Activated naive CD4-positive, alpha-beta T cell treated with anti-CD3 and anti-CD28 coated beads, Interleukin-2, amount 50 U/mL, for 16 hours (primary cell): ENCODE measurements around the gene MSI2.

ENCODE experiments used
- DNase-seq: peaks from one replicate; pipeline ENCODE4 v3.0.0-alpha.2; 2020

Gene MSI2

GRCh38 chr17:57323391-57323790, 67.1 kb downstream of the MSI2 start:
- DNase-seq: no peak

- no peak for DNase-seq
These were observed 67.7 kb downstream of the MSI2 start for GRCh38 chr17:57324060-57324459.

- DNase-seq: no peak
These were observed 68.3 kb downstream of the MSI2 start for GRCh38 chr17:57324631-57325030.

DNA sequence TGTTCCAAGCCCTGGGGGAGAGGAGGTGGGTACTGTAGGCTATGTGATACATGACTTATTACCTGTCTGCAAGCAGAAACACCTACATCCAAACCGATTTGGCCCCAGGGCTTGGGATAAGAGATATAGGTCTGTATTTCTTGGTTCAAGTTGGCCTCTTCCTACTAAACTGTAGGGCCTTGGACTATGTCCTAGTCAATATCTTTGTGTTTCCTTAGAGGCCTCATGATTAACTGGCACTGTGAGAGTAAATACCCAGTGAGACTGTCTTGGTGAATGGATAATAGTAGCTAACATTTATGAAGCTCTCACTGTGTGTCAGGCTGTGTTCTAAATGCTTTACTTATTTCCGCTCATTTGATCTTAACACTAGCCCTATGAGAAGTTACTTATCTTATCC, 70.0 kb downstream of the MSI2 start:
- DNase-seq: no peak

GRCh38 chr17:57326764-57327163, 70.4 kb downstream of the MSI2 start:
- no peak for DNase-seq

DNA sequence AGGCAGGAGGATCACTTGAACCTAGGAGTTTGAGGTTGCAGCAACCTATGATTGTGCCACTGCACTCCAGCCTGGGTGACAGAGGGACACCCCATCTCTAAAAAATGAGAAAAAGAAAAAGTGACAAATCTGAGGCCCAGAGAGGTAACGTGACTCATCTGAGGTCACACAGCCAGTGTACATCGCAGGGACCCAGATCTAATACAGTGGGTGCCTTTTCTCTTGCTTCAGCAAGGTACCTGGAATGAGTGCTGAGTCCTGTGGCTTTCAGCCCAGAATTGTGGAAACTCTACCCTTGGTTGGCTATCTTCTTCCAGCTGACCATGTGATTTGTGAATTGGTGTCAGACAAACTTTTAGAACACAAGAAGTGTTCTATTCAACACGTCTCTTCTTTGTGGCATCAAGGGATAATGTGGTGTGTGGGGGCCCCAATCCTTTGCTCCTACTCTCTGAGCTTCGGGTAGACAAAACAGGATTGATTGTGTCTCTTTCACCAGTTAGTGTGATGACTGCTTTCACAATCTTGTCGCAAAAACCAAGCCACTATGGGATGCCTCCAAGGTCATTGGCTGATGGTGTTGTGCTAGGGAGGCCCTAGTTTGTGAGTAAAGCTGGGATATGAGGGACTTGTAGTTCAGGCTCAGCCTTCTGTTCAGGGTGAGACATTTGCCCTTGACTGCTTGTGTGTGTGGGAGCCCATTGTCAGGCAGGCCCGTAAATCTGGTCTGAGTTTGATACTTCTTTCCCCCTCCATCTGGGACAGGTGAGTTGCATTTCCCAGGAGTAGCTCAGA, 71.0 kb downstream of the MSI2 start:
- DNase-seq: no peak

- DNase-seq: no peak
These were observed 72.0 kb downstream of the MSI2 start for GRCh38 chr17:57328109-57328882.

GRCh38 chr17:57329380-57330214, 73.3 kb downstream of the MSI2 start:
- DNase-seq: no peak

DNA sequence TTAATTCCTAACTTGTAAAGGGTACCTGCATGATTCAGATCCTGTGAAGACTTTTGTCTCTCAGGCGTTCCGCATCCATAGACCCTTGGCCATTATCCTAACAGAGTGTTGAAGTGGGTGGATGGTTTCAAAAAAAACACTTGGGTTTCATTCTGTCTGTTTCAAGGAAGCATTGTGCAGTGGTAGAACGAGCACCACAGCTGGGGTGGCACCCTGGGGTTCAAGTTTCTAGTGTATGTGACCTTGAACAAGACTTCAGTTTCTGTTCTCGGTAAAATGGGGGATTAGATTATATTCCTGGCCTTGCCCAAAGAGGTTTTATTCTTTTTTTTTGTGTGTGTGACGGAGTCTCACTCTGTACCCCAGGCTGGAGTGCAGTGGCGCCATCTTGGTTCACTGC, 74.3 kb downstream of the MSI2 start:
- no peak for DNase-seq

GRCh38 chr17:57331423-57331822, 75.1 kb downstream of the MSI2 start:
- DNase-seq: no peak

DNA sequence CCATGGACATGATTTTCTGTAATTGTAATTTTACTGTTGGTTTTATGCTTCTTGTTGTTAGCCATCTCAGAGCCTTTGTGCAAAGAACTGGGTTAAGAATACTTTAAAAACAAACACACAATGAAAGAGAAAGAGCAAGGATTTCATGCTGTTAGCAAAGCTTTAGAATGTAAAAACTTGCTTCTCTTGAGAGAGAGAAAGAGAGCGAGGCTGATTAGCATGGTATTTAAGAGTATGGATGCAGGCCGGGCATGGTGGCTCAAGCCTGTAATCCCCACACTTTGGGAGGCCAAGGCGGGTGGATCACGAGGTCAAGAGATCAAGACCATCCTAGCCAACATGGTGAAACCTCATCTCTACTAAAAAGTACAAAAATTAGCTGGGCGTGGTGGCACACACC, 76.2 kb downstream of the MSI2 start:
- DNase-seq: no peak

DNA sequence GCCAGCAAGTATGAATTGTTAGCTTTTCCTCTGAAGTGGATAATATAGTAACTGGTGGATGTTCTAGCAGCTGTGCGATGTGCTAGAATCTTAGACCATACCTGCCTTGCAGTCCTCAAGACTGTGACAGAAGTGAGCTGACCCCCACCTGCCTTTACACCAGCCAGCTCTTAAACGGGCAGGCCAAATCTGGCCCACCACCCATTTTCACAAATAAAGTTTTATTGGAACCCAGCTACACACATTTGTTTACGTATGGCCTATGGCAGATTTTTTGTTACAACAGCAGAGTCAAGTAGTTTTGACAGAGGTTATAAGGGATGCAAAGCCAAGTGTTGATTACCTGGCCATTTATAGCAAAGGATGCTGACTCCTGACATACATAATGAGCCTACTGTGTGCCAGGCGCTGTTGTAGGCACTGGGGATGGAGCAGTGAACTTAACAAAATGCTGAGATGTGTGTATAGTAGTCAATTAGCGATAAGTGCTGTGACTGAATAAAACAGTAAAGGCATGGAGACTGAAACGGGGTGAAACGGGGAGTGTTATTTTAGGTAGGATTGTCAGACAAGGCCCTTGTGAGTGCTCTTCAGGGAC, 79.0 kb downstream of the MSI2 start:
- DNase-seq: no peak

- DNase-seq: no peak
These were observed 81.1 kb downstream of the MSI2 start for GRCh38 chr17:57337390-57337789.

DNA sequence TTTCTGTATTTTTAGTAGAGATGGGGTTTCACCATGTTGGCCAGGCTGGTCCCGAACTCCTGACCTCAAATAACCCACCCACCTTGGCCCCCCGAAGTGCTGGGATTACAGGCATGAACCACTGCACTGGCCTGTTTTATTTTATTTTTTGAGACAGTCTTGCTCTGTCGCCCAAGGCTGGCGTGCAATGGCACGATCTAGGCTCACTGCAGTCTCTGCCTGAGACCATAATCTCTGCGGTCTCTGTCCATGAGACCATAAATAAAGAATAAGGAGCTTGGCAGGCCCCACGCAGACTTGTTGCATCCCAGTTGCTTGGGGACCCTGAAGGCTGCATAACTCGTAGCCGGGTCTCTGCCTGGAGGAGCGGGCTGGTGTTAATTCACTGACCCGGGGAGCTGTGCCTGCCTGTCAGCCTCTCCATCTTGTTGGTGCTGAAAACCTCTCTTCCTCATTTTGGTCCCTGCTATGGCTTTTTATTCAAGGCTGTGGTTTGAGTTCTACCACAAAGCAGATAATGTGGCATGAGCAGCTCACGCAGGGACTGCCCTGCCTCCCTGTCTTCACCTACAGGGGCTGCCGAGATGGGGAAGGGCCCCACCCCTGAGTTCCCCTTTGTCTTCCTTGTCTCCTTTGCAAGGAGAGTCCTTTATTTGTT, 82.1 kb downstream of the MSI2 start:
- DNase-seq: no peak

DNA sequence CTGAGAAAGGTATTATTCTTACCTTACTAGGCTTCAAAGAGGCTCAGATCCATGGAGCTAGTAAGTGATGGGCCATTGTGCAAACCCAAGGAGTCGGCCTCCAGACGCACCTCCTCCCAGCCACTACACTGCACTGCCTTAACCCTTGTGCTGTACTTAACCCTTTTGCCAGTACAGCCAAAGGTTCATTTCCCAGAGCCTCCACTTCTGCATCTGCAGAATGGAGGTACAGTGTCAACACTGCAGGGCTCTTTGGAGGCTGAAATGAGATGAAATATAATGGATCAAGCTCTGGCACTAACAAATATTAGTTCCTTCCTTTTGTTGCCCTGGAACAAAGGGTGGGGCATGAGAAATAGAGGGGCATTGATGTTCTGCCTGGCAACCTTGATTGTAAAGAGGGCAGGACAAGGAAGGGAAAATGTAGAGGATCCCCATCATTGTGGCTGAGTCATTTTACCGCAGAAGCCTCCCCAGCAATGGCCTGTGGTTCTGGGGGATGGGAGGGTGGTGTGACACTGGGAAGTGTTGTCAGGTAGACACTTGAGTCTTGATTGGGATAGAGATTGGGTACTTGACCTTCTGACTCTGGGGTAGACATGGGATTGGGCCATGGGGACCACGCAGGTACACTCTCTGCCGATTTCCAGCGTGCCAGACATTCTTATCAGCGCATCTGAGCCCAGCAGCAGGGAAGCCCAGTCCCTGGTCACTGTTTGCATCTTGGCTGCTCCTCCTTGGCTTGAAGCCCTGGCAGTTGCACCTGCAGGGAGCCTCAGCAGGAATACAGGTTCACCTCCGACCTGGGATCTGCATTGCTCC, 84.0 kb downstream of the MSI2 start:
- DNase-seq: no peak

DNA sequence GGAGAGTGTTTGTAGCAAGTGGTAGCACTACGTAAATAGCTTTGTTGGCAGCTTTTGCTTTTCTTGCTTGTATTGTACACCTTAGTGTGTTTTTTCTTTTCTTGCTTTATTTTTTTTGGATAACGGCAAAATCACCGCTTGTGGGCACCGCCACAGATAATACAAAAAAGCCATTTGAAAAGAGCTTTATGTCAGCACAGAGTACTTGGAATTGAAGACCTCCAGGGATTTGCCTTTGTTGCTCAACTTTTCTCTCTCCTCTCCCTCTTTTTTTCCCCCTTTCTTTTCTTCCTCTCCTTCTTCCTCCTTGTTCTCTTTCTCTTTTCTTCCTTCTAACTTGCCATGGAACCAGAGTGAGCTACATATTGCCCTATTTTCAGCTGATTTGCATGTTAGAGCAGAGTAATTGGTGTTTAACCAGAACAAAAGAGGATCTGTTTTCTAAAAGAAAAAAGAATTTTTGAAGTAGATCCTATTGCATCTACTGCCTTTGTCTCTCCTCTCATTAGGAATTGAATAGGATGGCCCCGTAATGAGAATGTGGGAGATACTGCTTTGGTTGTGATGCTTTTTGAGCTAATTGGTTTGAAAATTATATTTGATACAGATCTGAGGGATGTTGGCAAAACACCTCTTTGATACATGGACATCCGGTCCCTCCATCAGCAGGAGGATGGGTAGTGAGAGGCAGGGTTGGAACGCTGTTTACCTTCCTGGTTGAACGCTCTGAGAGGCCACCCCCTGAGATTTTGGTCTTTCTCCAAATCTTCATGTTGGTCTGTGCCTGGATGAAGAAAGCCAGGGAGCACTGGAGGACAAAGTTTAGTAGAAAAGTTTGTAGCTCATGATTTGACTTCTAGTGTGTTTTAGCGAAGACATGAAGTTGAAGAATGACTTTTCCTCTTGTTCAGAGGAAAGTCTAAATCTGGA, 85.6 kb downstream of the MSI2 start:
- DNase-seq: no peak

DNA sequence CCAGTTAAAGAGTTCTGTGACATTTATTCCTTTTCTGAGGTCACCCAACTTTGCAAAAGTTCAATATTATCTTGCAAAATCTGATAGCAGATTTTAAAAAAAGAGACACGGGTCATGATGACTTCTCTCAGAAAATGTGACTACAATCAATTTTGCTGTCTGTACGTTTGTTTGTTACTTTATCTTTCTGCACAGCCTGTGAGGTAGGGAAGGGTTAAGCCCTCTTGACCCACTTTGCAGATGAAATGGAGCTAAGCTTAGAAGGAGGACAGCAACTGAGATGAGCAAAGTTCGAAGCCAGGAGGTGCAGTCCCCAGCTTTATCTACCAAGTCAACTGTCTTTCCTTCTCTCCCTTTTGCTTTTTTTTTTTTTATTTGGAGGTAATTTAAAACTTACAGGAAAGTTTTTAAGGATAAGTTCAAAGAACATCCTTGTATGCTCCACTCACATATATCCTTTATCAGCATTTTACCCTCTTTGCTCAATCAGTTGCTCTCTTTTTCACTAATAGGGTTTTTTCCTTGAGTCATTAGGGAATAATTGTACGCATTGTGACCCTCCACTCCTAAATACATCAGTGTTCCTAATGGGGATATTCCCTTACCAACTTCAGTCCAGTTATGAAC, 86.8 kb downstream of the MSI2 start:
- DNase-seq: no peak

DNA sequence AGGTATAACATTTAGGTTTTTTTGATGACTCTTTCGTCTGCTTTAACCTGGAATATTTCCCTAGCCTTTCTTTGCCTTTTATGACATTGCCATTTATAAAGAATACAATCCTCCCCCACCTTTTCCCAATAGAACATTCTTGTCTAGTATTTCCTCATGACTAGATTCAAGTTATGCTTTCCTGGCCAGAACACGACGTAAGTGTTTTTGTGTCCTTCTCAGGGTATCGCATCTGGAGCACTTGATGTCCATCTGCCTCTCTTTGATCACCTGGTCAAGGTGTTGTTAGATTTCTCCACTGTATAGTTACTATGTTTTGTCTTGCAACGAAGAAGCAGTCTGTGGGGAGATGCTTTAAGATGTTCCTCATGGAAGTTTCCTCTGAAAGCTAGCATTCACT, 87.4 kb downstream of the MSI2 start:
- no peak for DNase-seq

DNA sequence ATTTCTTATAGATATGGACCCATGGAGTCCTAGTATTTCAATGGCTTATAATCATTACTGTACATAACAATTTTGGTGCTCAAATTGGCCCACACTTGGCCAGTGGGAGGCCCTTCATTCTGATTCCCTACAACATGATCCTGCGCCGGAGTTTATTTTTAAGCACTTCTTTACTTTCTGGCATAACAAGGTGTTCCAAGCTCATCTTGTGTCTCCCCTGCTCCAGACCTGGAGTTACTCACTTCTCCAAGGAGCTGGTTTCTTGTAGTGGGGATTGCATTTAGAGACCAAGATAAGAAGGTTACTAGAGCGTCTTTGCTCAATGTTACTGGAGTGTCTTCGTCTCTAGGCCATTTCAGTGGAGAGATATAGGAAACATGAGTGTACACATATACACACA, 87.9 kb downstream of the MSI2 start:
- DNase-seq: no peak
